ENCODE measurements around the gene LEMD2. TPM values are rescaled to one million over a fixed set of nuclear protein-coding genes. Genes with fewer than 3 reads are reported as not detected.

Gene LEMD2
- total RNA-seq, 1 donor, result 59.2 TPM

DNA sequence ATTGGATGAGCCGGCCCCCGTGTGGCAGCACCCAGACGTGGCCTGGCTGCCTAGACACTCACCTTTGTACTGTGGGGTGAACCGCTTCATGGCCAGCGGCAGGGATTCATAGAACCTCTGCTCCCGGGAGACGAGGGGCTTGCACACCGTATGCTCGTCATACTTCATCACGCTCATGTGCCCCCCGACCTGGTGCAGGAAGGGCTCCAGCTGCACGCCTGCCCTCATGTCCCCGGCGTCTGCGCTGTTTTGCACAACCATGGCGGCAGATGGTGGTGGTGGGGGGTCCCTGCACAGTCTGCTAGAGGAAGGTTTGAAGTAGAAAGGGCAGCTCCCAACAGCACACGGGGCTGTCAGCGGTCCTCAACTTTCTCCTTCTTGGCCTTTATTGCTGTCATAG is 53.7 kb downstream of the LEMD2 start:
- no peak for DNase-seq (ENCODE audit: low read depth)
- TF ChIP-seq, protein P1, sequence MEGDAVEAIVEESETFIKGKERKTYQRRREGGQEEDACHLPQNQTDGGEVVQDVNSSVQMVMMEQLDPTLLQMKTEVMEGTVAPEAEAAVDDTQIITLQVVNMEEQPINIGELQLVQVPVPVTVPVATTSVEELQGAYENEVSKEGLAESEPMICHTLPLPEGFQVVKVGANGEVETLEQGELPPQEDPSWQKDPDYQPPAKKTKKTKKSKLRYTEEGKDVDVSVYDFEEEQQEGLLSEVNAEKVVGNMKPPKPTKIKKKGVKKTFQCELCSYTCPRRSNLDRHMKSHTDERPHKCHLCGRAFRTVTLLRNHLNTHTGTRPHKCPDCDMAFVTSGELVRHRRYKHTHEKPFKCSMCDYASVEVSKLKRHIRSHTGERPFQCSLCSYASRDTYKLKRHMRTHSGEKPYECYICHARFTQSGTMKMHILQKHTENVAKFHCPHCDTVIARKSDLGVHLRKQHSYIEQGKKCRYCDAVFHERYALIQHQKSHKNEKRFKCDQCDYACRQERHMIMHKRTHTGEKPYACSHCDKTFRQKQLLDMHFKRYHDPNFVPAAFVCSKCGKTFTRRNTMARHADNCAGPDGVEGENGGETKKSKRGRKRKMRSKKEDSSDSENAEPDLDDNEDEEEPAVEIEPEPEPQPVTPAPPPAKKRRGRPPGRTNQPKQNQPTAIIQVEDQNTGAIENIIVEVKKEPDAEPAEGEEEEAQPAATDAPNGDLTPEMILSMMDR (IDR thresholded peaks at IDR 0.05; ENCODE audit: insufficient read depth, low read depth, low read length), result no peak

DNA sequence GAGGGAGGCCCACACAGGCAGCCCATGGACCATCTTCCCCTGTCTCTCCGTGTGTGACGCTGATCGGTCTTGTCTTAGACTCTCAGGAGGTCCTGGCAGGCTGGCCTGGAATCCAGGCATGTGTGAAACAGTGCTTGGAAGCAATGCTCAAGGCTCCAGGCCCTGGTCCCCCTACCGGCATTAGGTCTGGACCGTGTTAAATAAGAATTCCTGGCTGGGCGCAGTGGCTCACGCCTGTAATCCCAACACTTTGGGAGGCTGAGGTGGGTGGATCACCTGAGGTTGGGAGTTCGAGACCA is 55.3 kb downstream of the LEMD2 start:
- no peak for DNase-seq (ENCODE audit: low read depth)
- H3K4me3 ChIP-seq (ENCODE audit: low read depth, low read length), result no peak overlapping the region
- TF ChIP-seq, protein P1 (IDR thresholded peaks at IDR 0.05; ENCODE audit: insufficient read depth, low read depth, low read length), result no peak

More for the DNA sequence above, 53.7 kb downstream of the LEMD2 start:
- H3K4me3 ChIP-seq (ENCODE audit: low read depth, low read length), result no peak overlapping the region

DNA sequence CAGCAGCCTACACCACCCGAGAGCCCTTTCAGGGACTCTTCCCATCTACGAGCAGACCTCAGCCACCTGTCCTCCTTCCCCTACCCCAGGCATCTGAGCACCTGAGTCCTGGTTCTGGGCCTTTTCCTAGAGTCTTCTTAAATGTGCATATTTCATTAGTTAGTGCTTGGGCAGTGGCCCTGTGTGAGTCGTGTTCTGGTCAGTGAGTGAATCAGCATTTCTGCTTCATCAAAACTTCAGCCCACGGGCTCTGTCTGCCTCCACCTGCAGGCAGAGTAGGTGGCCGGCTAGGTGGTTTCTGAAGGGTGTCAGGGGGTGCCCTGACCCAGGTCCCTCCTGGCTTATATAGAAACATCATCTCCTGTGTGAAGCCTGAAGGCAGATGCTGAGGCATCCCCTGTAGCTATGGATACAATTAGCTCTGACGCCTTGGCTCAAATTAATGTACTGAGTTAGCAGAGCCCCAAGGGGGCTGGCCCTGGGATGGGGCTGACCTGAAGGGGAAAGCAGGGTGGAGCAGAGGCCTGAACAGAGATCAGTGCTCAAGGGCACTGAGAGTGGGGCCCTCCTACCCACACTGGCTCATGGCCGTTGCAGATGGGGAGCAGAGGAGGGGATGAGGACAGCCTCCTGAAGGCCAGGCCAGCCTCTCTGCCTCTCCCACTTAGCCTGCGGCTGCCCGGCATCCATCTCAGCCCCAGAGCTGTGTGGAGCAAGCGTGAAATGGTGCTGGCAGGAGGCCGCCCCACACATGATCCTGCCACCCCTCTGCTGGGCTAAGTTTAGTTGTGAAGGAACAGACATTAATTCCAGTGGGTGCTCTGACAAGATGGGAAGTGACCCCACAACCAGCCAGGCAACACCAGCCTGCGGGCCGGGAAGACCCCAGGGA is 55.9 kb downstream of the LEMD2 start:
- TF ChIP-seq, protein P1 (IDR thresholded peaks at IDR 0.05; ENCODE audit: insufficient read depth, low read depth, low read length), result no peak
- no peak for DNase-seq (ENCODE audit: low read depth)
- no peak overlapping the region for H3K4me3 ChIP-seq (ENCODE audit: low read depth, low read length)

DNA sequence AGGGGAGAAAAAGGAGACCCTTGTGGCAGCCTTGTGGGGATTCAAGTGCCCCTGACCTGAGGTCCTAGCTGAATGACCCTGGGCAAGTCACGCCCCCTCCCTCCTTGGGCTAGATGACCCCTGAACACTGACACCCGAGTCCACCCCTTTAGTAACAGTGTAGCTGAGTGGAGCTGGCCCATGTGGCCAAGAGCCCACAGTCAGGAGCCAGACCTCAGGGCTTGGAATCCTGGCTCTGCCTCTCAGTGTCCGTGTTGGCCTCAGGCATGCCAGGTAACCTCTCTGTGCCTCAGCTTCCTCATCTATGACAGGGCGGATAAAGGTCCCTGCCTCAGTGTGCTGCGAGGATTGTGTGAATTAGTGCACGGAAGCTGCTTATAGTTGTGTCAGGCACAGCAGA is 56.5 kb downstream of the LEMD2 start:
- no peak overlapping the region for H3K4me3 ChIP-seq (ENCODE audit: low read depth, low read length)
- no peak for DNase-seq (ENCODE audit: low read depth)
- TF ChIP-seq, protein P1 (IDR thresholded peaks at IDR 0.05; ENCODE audit: insufficient read depth, low read depth, low read length), result no peak

DNA sequence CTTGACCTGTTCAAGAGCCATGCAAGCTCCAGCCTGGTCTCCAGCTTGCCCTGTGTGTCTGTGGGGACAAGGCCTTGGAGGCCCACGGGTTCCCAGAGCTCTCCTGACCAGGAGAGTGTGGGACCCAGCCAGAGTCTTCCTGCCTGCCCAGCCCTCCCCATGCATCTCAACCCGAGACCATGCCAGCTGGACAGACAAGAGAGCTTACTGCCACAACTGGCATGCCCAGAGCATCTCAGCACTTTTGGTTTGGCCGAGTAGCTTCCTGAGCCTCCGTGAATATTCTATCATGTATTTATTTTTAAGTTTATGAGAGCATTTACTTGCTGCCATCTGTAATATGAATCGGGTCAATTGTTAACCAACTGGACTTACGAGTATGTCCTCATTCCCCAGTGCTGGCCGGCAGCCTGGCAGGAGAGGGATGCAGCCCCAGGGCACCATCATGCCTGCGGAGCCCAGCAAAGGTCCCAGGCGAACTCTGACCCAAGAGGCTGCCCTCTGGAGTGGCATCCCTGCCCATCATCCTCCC is 57.1 kb downstream of the LEMD2 start:
- H3K4me3 ChIP-seq (ENCODE audit: low read depth, low read length), result no peak overlapping the region
- no peak for DNase-seq (ENCODE audit: low read depth)
- TF ChIP-seq, protein P1 (IDR thresholded peaks at IDR 0.05; ENCODE audit: insufficient read depth, low read depth, low read length), result no peak

DNA sequence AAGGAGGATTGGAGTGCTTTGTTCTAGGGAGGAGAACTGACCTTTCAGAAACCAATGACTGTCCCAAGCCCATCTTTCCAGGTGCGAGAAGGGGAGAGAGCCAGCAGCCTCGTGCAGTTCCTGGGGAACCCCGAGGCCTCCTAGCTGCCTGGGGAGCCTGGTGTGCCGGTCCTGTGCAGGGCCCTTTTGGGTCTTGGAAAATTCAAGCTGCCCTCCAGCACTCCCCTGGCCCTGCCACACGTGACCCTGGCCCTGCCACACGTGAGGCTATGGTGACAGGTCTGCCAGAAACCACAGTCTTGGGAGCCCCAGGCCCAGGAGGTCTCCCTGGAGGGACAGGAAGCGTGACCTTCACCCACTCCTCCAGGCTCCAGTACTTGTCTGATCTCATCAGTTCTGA is 57.9 kb downstream of the LEMD2 start:
- H3K4me3 ChIP-seq (ENCODE audit: low read depth, low read length), result no peak overlapping the region
- no peak for DNase-seq (ENCODE audit: low read depth)
- TF ChIP-seq, protein P1 (IDR thresholded peaks at IDR 0.05; ENCODE audit: insufficient read depth, low read depth, low read length), result no peak
